ENCODE measurements around the gene MRPS2. TPM values are rescaled to one million over a fixed set of nuclear protein-coding genes. Genes with fewer than 3 reads are reported as not detected.
A peak's percentile ranks its signal among the peaks of the same experiment; 100 is the strongest.
"Not testable (repeated sequence)": the region's sequence is repeated elsewhere in the genome, so short reads cannot be mapped to it uniquely, and the experiment has no call there.

The MRPS2 gene
- total RNA-seq, 1 donor from 2014 or later, result 13.4 TPM

DNA sequence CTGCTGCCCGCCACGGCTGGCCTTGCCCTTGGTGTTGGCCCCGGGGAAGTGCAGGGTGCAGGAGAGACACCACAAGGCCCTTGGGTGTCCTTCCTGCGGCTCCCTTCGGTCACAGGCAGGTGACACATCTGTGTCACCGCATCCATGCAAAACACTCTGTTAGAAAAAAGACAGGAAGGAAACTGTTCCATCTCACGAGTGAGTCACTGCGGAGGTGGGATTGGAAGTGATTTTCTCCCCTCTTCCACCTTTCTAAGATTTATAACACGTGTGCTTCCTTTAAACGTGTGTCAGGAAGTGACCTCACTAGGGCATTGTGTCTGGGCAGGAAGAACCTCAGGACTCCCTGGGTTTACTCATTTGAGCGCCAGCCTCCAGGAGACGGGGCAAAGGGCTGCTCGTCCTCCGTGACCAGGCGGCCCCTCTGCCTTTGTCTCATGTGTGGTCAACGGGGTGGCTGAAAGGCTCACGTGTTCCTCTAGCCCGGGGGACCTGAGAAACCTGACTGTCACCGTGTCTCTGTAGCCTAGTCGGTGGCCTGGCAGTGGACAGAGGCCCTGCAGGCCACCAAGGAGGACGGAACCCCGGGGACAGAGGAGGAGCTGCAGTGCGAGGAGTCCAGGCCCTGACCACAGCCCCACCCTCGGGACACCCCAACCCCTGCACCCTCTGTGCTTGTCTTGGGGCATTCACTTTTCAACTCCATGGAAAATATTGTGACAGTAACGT is 15.8 kb downstream of the MRPS2 start:
- peak; percentile 87 for DNase-seq

DNA sequence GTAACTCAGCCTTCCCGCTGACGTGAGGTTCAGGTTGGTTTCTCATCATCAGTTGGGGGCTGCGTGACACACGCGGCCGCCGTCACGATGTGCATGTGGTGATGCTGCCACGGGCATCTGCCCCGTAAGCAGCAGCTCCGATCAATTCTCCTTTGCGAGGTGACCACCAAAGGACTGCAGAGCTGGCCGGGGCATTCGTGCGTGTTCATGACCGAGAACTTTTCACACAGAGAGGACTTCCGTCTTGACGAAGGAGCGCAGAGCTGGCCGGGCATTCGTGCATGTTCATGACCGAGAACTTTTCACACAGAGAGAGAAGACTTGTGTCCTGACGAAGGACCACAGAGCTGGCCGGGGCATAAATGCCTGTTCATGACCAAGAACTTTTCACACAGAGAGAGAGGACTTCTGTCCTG is 16.9 kb downstream of the MRPS2 start:
- no peak for DNase-seq

DNA sequence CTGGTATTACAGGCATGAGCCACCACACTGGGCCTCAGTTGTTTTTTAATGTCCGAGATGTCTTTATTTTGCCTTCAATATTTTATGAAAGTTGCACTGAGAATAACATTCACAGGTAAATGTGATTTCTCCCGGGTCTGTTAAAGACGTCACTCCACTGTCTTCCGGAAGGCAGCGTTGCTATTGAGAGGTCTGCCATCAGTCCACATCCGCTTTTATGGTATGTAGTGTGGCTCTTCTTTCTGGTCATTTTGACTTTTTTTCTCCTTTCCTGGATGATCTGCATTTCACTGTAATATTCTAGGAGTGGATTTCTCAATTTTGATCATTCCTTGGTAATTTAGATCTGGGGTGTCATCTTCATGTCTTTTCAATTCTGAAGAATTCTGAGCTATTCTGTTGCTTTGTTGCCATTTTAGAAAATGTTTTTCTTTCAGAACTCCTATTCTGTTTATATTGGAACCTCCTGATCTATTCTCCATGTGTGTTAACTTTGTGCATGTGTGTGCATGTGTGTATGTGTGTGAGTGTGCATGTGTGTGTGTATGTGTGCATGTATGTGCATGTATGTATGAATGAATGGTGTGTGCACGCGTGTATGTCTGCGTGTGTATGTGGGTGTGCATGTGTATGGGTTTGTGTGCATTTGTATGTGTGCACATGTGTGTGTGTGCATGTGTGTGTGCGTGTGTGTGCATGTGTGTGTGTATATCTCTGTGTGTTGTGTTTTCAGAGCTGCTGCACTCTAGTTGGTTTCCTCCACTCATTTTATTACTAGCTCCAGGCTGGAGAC is 18.9 kb downstream of the MRPS2 start:
- no peak for DNase-seq

DNA sequence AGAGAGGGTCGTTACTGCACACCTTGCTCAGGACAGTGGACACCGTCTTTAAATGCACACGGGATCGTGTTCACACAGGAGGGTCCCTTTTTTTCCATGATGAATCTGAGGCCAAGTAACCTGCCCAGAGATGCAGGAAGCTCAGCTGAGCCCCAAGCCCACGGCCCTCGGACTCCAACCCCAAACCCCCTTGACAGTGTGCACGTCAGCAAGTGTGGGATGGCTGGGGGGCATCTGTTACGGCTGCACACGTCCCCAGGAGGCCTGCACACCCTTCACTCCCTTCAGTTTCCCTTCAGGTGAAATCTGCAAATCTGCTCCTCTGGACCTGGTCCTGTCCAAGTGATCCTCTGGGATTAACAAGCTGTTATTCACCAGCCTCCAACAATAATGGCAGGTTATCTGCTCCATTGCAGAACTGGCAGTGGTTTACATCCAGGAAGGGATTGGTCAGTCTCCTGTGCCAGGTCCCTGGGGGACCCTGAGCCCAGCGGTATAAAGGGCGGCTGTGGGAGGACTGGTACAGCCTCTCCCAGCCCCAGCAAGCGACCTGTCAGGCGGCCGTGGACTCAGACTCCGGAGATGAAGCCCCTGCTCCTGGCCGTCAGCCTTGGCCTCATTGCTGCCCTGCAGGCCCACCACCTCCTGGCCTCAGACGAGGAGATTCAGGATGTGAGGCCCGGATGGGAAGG is 20.6 kb downstream of the MRPS2 start, which contains the start of gene LCN1:
TSS of gene LCN1 (plus strand) at position 525 of the 692 bp plus-strand sequence. CDS start at position 583, 58 bp downstream.
- DNase-seq, result no peak

DNA sequence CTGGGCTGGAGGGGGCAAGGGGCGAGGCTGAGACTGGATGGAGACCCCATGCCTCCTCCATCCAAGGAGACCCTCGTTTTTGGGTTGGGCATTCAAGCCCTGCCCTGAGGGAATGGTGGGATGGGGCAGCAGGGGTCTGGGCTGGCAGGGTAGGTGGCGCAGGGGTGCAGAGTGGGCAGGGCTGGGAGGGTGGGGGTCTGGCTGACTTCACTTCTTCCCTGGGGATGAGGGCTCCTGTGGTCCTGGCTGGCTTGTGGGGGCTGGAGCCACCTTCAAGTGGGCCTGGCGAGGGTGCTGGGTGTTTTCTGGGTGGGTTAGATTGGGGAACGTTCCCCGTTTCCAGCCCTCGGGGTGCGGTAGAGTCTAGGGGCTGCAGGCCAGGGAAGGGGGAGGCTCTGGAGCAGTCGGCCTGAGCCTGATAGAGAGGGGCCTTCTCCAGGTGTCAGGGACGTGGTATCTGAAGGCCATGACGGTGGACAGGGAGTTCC is 21.2 kb downstream of the MRPS2 start:
- no peak for DNase-seq

DNA sequence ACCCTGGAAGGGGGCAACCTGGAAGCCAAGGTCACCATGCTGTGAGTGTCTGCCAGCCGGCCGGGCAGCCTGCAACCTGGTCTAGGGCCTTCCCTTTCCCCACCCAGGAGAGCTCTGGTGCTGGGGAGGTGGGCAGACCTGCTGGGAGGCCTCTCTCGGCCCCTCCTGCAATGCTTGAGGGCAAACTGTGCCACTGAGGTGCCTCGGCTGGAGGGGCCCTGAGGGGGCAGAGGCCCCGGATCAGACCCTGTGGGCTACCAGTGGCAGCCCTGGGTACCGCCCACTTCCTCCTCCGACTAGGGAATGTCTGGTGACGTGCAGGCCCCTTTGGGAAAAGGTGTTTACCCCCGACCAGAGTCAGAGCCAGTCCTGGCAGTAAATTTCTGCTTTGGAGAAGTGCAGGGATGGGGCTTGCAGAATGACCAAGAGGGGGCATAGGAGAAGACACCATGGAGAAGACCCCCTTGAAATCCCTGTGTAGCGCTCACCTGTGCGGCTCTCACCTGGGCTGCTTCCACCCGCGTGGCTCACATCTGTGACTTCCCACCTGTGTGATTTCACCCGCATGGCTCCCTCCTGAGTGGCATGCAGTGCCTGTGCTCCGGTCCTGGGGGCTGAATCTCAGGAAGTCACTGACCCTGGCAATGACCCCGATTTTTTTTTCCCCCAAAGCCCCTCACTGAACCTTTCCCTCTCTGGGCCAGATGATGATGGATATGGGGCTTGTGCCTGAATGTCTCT is 21.8 kb downstream of the MRPS2 start:
- DNase-seq, result no peak

DNA sequence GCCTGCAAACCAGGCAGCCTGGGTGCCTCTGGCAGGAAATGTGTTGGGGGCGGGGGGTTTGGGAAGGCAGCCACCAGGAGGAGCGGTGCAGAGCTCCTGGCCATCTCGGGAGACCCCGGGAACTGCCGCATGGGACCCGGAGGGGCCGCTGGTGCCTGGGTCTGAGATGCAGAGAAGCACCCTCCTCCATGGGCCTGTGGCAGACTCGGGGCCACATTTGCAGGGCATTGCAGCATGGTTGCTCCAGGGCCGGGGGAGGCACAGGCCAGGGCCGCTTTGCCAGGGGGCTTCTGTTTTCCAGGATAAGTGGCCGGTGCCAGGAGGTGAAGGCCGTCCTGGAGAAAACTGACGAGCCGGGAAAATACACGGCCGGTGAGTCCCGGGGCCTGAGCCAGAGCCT is 22.4 kb downstream of the MRPS2 start:
- no peak for DNase-seq

DNA sequence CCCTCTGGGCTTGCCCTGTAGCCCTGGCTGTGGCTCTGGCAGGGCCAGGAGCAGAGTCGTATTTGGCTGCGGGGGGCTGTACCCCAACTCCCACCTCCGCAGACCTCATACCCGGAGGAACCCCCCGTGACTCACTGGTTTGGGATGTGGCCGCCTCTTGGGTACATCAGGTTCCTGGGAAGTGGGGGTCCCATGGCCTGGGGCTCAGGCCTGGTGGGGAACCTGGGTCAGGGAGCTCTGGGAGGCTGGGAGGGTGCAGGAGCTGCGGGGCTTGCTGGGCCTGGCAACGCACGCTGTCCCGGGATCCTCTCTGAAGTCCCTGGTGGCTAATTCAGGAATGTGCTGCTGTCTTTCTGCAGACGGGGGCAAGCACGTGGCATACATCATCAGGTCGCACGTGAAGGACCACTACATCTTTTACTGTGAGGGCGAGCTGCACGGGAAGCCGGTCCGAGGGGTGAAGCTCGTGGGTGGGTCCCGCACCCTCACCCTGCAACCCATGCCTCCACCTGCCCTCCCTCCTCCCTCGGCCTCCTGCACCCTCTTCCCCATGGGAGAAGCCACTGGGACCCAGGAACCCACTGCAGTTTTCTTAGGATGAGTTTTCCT is 23.1 kb downstream of the MRPS2 start:
- DNase-seq, result no peak

DNA sequence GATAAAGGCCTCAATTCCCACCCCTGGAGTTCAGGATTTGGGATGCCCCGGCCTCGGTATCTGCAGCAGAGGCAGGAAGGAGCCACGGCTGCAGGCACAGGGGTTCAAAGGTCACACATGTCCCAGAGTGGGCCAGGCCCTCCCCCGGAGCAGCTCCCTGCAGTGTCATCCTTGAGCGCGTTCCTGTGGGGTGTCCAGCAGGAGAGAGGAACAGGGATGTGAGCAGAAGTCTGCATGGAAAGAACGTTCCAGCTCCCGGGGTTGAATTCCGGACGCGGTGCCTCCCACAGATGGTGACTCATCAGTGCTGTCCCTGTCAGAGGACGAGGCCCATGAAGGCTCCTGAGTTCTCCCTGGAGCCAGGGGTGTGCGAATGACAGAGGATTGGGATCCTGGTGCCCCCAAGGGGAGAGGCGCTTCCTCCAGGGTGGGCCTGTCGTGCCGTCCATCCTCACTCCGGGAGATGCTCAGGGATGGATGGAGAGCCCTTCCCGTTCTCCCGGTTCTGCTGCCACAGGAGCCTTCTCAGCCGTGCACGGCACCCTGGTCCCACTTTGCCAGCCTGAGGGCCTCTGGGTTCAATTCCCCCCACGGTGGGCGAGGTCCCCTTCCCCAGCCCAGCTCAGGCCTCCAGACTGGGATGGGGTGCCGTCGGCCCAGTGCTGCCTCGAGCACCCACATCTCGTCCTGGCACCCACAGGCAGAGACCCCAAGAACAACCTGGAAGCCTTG is 23.8 kb downstream of the MRPS2 start:
- no peak for DNase-seq

DNA sequence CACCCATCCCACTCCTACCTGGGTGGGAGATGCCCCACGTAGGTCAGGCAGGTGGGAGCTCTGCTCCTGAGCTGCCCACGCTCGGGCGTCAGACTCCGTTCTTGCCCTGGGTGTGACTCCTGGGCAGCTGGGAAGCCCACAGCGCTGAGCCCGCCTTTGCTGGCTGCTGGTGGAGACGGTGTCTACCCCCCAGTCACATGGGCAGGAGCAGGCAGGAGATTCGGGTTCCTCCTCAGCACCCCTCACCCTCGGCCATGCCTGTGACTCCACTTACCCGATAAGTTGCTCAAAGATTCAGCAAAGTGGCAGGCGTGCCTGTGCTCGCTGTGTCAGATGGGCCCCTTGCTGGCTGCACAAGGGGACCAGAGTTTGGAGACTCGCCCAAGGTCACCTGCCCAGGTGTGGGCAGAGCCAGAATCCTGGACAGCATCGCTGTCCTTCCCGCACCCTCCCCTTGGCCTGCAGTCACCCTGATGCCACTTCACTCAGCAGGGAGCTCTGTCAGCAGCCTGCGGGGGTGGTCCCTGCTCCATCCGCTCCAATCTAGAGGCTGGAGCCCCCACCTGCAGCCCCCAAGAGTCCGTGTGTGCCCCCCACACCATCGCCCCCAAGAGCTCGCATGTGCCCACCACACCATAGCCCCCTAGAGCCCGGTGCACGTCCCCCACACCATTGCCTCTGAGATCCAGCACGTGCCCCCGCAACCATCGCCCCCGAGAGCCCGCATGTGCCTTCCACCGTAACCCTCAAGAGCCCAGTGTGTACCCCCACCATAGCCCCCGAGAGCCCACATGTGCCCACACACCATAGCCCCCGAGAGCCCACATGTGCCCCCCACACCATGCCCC is 25.0 kb downstream of the MRPS2 start:
- DNase-seq, result no peak

DNA sequence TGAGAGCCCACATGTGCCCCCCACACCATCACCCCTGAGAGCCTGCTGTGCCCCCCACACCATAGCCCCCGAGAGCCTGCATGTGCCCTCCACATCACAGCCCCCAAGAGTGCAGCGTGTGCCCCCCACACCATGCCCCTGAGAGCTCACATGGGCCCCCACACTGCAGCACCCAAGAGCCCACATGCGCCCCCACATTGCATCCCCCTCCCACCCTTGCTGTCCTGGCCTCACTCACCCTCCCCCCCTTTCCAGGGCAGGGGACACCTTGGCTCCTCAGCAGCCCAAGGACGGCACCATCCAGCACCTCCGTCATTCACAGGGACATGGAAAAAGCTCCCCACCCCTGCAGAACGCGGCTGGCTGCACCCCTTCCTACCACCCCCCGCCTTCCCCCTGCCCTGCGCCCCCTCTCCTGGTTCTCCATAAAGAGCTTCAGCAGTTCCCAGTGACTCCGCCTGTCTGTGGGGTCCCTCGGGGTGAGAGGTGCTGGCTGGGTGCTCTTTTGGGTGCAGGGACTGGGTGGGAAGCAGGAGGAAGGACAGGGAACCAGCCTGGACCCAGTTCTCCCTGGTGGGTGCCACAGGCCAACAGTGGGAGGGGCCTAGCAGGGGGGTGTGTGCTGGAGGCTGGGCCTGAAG is 25.7 kb downstream of the MRPS2 start:
- no peak for DNase-seq

DNA sequence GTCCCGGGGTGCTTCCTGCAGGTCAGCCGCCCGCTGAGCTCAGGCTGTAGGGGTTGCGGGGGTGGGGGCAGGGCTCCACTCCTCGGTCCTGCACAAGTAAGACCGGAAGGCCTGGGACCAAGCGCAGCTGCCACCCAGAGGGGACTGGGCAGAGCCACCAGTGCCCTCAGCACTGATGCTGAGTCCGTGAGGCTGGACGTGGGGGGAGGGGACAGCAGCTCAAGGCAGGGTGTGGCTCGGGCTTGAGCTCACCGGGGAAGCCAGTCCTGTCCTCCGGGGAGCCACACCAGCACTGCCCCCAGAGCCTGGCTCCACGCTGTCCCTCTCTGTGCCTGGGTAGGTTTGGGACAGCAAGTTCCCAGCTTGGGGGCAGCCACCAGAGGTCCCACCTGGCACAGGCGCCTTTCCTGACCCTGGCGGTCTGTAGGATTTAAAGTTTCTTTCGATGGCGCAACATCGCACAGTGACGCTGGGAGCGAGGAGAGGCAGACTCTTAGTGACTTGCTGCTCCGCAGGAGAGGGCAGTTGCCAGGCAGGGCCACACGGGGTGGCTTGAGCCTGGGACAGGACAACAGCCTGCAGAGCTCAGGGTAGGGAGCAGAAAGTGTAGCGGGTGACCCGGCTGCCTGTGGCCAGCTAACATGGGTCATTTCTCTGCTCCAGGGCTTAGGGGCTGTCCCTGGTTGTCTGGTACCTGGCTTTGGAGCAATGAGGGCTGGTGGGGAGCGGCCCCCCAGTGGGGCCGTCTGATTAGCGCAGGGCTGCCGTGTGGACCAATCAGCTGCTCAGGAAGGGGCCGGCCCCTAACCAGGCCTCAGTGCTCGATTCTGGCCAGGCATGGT is 26.5 kb downstream of the MRPS2 start:
- no peak for DNase-seq

DNA sequence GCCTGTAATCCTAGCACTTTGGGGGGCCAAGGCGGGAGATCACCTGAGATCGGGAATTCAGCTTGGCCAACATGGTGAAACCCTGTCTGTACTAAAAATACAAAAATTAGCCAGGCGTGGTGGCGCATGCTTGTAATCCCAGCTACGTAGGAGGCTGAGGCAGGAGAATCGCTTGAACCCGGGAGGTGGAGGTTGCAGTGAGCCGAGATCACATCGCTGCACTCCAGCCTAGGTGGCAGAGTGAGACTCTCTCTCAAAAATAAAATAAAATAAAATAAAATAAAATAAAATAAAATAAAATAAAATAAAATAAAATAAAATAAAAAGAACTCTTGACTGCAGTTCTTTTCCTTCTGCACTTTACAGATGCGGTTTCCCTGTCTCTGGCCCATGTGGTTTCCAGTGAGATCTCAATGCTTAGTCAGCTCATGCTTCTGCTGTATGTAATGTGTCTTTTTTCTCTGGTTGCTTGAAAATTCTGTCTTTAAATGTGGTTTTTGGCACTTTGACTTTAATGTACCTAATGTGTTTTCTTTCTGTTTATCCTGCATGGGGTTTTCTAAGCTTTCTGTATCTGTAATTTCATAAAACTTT is 28.5 kb downstream of the MRPS2 start:
- DNase-seq, result not testable (repeated sequence)

DNA sequence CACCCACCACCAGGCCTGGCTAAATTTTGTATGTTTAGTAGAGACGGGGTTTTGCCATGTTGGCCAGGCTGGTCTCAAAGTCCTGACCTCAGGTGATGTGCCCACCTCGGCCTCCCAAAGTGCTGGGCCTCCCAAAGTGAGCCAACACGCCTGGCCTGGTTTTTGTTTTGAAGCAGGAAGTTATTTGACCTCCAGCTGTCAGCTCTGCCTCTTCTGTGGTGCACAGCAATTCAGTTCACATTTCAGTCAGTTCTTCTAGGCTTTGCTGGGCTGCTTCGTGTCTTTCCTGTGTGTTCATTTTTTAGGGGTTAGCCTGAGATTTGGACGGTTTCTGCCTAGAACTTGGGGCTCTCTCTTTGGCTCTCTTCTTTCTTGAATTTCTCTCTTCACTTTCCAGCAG is 29.7 kb downstream of the MRPS2 start:
- DNase-seq, result no peak

DNA sequence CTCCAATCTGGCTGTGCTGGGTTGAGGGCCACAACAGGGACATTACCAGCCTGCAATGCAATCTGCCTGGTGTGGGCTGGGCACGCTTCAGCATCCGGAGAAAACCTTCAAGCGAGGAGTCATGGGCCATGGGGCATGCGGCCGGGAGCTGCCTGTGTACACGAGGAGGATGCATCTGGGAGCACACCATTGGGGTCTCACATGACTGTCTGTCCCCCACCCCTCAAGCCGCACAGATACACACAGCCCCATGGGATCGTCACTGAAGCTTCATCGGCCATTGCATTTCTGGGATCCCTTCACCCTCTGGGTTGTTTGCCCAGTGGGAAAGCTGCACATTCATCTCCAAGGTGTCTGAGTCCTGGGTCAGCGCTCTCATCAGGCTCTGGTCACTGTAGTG is 30.6 kb downstream of the MRPS2 start:
- no peak for DNase-seq

DNA sequence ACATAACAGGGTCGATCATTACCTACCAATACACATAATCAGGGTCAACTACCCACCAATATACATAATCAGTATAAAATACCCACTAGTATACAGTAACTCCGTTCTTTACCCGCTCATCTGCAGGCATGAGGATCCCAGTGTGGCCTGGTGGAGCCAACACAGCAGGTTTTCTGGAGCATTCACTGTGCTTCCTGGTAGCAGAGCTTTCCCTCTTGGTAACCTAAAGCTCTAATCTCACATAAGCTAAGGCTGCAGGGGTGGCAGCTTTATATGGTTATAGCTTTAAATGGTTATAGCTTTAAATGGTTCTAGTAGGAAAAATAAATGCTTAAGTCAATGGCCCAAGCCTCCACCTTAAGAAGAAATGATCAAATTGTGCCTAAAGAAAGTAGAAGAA is 32.6 kb downstream of the MRPS2 start:
- no peak for DNase-seq

DNA sequence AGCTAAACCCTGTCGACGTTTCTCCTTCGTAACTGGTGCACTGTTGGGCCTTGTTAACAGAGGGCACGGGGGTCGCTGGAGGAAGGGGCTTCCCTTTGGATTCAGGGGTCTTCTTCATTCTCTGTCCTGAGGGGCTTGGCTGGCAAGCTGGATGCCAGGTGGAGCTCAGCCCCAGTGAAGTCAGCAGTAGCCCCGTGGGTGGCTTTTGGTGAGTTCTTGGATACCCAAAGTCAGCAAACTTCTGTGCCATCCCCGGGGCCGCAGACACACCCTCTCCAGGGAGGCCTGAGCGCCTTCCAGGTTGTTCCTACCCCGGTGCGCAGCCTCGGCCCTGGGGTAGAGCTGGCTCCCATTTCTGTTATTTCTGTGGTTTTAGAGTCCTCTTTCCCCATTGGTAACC is 33.2 kb downstream of the MRPS2 start:
- no peak for DNase-seq

DNA sequence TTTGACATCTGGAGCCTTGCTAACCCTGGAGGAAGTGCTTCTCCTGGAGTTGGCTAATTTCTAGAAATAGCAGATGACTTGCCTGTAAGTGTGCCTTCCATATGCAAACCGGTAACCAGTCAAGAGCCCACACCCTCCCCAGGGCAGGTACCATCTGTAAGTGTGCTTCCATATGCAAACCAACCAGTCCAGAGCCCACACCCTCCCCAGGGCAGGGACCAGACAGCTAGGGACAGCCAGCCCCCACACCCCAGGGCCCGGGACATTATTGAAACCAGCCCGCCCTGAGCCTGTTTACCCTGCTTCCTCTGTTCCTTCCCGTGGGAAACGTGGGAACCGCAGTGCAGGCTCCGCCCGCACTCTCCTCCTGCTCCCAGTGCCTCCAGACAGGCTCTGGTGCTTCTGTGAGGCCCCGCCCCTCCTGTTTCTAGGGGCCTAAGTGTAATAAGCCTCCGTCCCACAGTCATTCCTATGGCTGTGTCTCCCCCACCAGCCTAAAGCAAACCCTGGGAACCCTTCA is 33.8 kb downstream of the MRPS2 start:
- not testable (repeated sequence) for DNase-seq
